KOPT-K1 (cell line): Measurements from ENCODE around the gene CD247.
A peak's percentile ranks its signal among the peaks of the same experiment; 100 is the strongest.

Experiments used
- H3K27ac ChIP-seq: fragments of 200-600 bp; sonication (generic); 2 replicates; pipeline ENCODE4 v1.5.1; 2016; ENCODE audit warnings: antibody characterized with exemption, mild to moderate bottlenecking, low read depth, low read length; ENCODE audit not compliant: poor library complexity, severe bottlenecking
- H3K36me3 ChIP-seq: fragments of 200-600 bp; sonication (generic); 2 replicates; pipeline ENCODE4 v1.5.1; 2017; ENCODE audit warnings: antibody characterized with exemption, mild to moderate bottlenecking, low read length, moderate library complexity; ENCODE audit not compliant: insufficient read depth
- H3K9me3 ChIP-seq: fragments of 200-600 bp; sonication (generic); 2 replicates; pipeline ENCODE4 v1.5.1; 2017; ENCODE audit warnings: antibody characterized with exemption, low read length, mild to moderate bottlenecking; ENCODE audit not compliant: insufficient read depth, poor library complexity, severe bottlenecking

Gene CD247

GRCh38 chr1:167528057-167528728 lies 9.9 kb upstream of the CD247 start:
- no peaks in the 10 kb centered on the region for H3K36me3 ChIP-seq
- no peak overlapping the region for H3K27ac ChIP-seq

DNA sequence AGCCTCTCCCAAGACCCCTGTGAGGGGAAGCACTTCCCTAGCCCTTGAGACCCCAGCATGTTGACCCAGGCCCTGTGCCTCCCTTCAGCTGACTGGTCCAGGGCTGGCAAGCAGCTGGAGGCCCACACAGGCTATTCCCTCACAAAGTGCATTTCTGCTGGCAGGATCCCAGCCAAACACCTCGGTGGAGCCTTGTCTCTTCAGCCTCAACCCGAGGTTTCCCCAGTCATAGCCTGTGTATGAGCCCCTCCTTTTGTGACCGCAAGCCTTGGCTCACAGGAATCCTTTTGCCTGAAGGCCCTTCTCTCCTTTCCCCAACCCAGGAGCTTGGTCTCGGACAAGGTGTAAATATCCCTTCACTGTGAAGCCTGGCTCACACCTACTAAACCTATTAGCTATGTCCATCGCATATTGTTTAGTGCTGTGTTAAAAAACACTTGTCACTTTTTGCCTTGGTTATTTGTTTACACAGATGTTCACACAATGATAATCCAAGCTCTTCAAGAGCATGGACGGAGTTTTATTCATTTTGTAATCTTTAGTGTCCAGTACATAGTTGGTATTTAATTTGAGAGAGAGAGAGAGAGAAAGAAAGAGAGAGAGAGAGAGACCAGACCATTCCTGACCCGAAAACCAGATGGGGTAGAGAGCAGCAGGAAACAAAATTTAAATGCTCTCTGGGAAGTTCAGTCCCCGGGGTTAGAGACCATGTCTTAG lies 8.5 kb upstream of the CD247 start:
- Histone ChIP-seq H3K36me3 (no peaks in the 10 kb centered on the region), H3K9me3 (peaks cover 20% of the 10 kb centered on the region), H3K27ac (peak overlapping the region; percentile 17)

More at GRCh38 chr1:167528057-167528728, 9.9 kb upstream of the CD247 start:
- H3K9me3 ChIP-seq, result peaks cover 11% of the 10 kb centered on the region

- H3K9me3 ChIP-seq, result peaks cover 20% of the 10 kb centered on the region
- no peak overlapping the region for H3K27ac ChIP-seq
- H3K36me3 ChIP-seq, result no peaks in the 10 kb centered on the region
Observed at GRCh38 chr1:167524651-167525050, 6.3 kb upstream of the CD247 start.

DNA sequence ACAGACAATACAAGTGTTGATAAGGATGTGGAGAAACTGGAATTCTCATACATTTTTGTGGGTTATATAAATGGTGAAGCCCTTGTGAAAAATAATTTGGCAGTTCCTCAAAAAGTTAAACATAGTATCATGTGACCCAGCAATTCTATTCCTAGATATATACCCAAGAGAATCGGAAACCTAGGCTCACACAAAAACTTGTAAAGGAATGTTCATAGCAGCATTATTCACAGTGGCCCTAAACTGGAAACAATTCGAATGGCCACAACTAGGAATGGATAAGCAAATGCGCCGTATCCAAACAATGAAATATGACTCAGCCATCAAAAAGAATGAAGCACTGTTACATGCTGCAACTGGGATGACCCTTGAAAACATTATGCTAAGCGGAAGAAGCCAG lies 3.9 kb upstream of the CD247 start:
- no peaks in the 10 kb centered on the region for H3K36me3 ChIP-seq
- peaks cover 20% of the 10 kb centered on the region for H3K9me3 ChIP-seq
- H3K27ac ChIP-seq, result no peak overlapping the region

DNA sequence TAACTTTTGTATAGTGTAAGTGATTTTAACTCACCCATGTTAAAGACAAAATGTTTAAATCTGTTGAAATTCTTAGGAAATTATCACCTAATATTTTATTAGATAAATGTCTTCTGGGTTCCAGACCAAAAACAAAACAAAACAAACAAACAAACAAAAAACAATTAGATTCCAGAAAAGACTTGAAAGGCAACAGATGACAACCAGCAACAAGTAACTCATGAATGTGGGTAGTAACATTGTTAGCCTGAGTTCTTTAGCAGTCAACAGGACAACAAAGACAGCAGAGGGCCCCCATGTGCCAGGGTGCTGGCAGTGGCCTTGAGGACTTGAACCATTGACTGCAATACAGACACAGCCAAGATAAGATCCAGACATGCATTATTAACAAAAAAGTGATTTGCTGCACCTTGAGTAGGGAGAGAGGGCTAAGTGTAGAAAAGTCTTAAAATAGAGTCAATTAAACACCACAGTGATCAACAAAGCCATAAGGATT lies 2.4 kb upstream of the CD247 start:
- H3K9me3 ChIP-seq, result peaks cover 20% of the 10 kb centered on the region

DNA sequence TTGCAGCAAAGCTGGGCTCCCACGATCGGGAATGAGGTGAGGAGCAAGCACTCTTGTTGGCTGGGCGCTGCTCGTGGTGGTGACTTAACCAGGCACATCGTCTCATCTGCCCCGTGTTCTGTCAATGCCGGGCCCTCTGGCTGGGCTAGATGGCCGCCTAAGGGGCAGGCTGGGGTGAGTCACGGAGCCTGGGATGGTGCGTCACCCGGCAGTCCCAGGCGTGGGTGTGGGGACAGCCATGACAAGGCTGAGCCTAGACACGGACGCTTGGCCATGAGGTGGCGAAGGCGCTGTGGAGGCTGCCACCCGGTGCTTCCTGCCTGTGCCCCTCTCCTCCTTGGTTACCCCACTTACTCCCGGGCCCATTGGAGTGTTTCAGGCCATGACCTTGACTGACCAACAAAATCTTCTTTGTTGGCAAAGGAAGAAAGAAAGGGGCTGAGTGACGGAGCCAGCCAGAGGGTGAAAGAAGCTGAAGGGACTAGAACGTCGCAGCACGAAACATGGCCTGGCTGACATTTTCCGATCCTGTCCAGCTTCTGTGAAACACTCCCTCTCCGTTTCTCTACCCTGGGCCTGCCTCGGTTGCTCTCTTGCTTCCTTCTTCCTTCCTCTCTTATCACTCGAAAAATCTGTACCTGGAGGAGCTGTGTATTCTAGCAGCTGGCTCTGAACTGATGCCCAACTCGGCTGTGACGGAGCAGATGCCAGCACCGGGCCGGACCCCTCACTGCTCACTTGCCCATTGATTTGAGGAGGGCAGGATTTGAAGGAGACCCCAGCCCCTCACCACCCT lies 596 bp downstream of the CD247 start:
- Histone ChIP-seq H3K27ac (peak overlapping the region; percentile 98), H3K36me3 (peaks cover 36% of the 10 kb centered on the region), H3K9me3 (peaks cover 7% of the 10 kb centered on the region)

More for the DNA sequence above, 2.4 kb upstream of the CD247 start:
- Histone ChIP-seq H3K27ac (no peak overlapping the region), H3K36me3 (peaks cover 8% of the 10 kb centered on the region)

DNA sequence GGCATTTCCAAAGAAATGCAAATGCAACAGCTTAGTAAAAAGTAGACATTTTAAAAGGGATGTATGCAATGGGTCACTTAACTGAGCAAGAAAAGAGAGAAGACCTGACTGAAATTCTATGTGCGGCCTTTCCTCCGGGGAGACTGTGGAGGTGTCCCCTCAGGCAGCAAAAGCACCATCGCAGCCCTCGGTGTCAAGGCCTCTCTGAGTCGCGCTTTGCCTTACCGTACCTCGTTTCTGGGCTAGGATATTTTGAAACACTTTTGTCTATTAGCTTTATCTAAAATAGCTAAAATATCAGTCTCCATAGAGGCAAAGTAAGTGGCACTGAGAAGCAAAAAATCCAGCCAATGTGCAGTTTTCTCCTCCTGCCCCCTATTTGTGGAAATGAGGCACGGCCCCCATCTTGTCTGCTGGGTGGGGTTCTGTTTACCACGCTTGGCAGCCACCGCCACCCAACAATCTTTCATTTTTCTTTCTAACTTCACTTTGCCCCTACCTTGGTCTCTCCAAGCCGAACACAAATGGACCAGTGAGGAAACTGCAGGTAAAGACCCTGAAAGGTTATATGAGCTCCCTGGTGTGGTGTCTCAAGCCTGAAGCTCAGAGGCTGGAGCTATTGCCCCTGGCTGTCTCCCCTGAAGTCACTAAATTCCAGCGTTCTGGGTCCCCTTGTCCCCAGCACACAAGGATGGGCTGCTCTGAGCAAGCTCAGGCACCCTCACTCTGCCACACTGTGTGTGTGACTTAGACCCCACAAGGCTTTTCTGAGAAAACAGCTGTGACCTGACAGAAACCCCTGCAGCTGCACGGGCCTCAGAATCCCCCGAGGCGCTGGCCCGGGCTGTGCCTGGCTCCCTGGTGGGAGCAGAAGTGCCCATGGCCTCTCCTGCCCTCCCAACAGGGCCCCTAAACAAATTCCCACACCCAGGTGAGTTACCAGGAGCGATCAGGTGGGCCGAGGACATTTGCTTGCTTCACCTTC lies 1.6 kb downstream of the CD247 start:
- H3K27ac ChIP-seq, result peak overlapping the region; percentile 98
- H3K36me3 ChIP-seq, result peaks cover 46% of the 10 kb centered on the region
- no peaks in the 10 kb centered on the region for H3K9me3 ChIP-seq

DNA sequence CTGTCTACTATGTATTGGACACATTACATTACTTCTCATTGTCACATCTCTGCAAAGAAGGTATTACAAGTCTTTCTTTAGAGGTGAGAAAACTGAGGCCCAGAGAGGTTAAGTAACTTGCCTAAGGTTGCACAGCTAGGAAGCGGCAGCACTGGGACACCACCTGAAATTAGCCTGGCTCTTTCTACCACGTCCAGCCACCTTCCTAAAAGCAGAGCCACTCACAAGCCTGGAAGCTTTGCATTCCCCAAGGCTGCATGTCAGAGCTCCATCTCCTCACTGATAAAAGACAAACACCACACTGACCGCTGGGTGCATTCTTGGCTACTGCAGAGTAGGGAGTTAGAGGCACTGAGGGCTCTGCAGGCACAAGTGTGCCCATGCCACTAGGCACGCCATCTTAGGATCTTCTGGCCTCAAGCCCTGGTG lies 2.4 kb downstream of the CD247 start:
- Histone ChIP-seq H3K36me3 (peaks cover 54% of the 10 kb centered on the region), H3K27ac (peak overlapping the region; percentile 98), H3K9me3 (no peaks in the 10 kb centered on the region)

DNA sequence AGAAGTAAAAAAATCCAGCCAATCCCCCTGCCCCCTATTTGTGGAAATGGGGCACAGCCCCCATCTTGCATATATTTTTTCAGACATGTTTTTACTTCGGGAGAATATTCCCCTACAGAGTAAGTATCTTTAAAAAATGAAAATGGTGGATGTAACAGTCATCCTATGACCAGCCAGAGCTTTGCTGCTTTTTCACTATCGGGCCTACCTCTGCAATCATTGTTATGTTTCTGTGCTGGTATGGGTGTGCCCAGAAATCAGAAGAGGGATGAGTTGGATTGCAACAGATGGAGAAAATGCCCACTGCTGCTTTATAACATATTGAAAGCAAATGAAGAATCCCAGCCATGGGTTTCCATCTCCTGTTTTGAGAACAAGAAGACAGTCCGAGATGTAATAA lies 2.9 kb downstream of the CD247 start:
- Histone ChIP-seq H3K36me3 (peaks cover 58% of the 10 kb centered on the region), H3K27ac (peak overlapping the region; percentile 98)

DNA sequence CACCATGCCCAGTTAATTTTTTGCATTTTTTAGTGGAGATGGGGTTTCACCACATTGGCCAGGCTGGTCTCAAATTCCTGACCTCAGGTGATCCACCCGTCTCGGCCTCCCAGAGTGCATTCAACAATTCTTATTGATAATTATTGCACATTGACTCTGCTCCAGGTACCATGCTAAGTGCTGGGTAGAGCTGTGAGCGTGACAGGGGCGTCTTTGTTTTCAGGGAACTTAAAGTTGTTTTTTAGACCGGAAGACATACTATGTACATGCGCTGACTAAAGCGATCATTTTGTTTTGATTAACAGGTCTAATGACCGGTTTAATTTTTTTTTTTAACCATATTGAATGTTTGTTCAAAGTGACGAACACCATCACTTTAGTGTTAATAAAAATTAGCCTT lies 4.0 kb downstream of the CD247 start:
- H3K36me3 ChIP-seq, result peaks cover 70% of the 10 kb centered on the region
- no peaks in the 10 kb centered on the region for H3K9me3 ChIP-seq
- H3K27ac ChIP-seq, result no peak overlapping the region

More for the DNA sequence above, 2.9 kb downstream of the CD247 start:
- no peaks in the 10 kb centered on the region for H3K9me3 ChIP-seq

GRCh38 chr1:167512046-167512654 lies 6.2 kb downstream of the CD247 start:
- peak overlapping the region; percentile 25 for H3K27ac ChIP-seq
- H3K36me3 ChIP-seq, result peaks cover 91% of the 10 kb centered on the region
- no peaks in the 10 kb centered on the region for H3K9me3 ChIP-seq

DNA sequence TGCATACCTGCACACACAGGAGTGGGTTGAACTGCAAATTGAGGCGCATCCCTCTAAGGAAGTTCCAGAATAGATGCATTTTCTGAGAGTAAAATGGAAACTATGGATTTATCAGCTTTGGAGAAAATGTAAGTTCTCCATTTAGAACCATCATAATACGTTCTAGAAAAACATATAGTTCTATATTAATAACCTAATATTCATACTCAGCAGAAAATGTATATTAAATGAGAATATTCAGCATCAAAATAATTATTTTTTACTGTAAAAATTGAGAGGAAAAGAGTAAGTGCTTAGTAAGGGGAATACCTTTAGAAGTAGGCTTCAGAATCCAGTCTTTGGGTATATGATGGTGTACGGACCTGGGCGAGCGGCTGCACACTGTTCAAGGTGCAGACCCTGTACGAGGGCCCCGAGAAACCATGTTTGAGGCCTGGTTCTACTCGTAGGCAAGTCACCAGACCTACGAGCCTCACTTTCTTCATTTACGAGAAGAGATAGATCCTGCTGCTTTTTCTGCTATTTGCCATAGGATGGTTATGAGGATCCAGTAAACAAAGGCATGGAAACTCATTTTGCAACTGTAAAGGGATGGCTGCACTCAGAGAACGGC lies 6.8 kb downstream of the CD247 start:
- peaks cover 98% of the 10 kb centered on the region for H3K36me3 ChIP-seq
- no peaks in the 10 kb centered on the region for H3K9me3 ChIP-seq
- peak overlapping the region; percentile 25 for H3K27ac ChIP-seq

DNA sequence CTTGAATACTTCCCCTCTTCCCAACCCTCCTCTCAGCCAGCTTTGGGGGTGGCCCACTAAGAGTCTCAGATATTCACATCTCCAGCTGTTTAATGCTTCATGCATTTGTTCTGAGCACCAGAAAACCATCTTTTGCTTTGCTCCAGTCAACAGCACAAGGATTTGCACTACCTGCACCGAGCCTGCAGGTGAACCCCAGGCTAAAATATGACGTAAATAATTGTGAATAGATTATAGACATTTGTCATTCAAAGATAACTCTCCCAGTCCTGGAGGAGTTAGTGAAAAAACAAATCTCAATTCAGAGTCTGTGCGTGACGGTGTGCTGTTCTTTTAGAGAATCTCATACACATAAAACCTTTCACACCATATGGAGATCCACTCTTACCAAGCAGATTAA lies 7.4 kb downstream of the CD247 start:
- no peaks in the 10 kb centered on the region for H3K9me3 ChIP-seq
- H3K36me3 ChIP-seq, result peaks cover 97% of the 10 kb centered on the region
- no peak overlapping the region for H3K27ac ChIP-seq
